HL-60 (cell line): ENCODE data around the gene PRR13.
A peak's percentile ranks its signal among the peaks of the same experiment; 100 is the strongest.
"Not testable (repeated sequence)": the region's sequence is repeated elsewhere in the genome, so short reads cannot be mapped to it uniquely, and the experiment has no call there.

Experiments
- DNase-seq, 2 experiments: peaks; one replicate each; pipeline ENCODE4 v3.0.0-alpha.2; 2010 to 2020; ENCODE audit warnings: low read depth in 1 of 2, low spot score in 1 of 2
- H3K27ac ChIP-seq: fragments of 250-450 bp; sonication (Bioruptor Pico); replicated peaks from 2 replicates; pipeline ENCODE4 v1.5.1; 2020; ENCODE audit warnings: mild to moderate bottlenecking, moderate library complexity
- H3K27me3 ChIP-seq: fragments of 250-450 bp; sonication (Bioruptor Pico); 2 replicates; pipeline ENCODE4 v1.5.1; 2021; ENCODE audit warnings: mild to moderate bottlenecking, moderate library complexity; ENCODE audit not compliant: insufficient read depth, poor library complexity, severe bottlenecking
- H3K4me3 ChIP-seq: replicated peaks from 2 replicates; pipeline ENCODE4 v1.5.1; 2011; ENCODE audit warnings: mild to moderate bottlenecking, control low read depth, low read length; ENCODE audit not compliant: insufficient read depth
- GABPA ChIP-seq: IDR thresholded peaks from 2 replicates; pipeline ENCODE4 v1.6.1; 2012; ENCODE audit warnings: low read depth
- POLR2AphosphoS5 ChIP-seq: IDR thresholded peaks from 2 replicates; pipeline ENCODE4 v1.6.1; 2012; ENCODE audit warnings: low read depth
- SPI1 ChIP-seq: IDR thresholded peaks from 2 replicates; pipeline ENCODE4 v1.6.1; 2012; ENCODE audit warnings: low read depth, mild to moderate bottlenecking, borderline replicate concordance
- long read RNA-seq: library from polyadenylated mRNA; unstranded; transcript quantifications from one replicate; pipeline ENCODE4 v2.0.0, GENCODE V29; 2020
- TF ChIP-seq, protein P1 (sequence below): IDR thresholded peaks from one replicate; pipeline ENCODE4 v1.5.1; 2011; ENCODE audit warnings: low read length, control low read depth, inconsistent platforms; ENCODE audit not compliant: insufficient read depth
- TF ChIP-seq, protein P2 (sequence below): IDR thresholded peaks from 2 replicates; pipeline ENCODE4 v1.6.1; 2012; ENCODE audit warnings: low read depth; ENCODE audit not compliant: insufficient replicate concordance

The PRR13 gene, protein sequence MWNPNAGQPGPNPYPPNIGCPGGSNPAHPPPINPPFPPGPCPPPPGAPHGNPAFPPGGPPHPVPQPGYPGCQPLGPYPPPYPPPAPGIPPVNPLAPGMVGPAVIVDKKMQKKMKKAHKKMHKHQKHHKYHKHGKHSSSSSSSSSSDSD
- long read RNA-seq, transcript PRR13-209 (4 exons, 625 nt), result minor isoform, 7 of 143 reads
- long read RNA-seq, transcript PRR13-202 (4 exons, 1,229 nt), result major isoform, 112 of 143 reads
- long read RNA-seq, partial matches to known transcripts, result 9 of 143 reads
- long read RNA-seq, other reads (novel, unspliced or antisense), result 5 of 143 reads

DNA sequence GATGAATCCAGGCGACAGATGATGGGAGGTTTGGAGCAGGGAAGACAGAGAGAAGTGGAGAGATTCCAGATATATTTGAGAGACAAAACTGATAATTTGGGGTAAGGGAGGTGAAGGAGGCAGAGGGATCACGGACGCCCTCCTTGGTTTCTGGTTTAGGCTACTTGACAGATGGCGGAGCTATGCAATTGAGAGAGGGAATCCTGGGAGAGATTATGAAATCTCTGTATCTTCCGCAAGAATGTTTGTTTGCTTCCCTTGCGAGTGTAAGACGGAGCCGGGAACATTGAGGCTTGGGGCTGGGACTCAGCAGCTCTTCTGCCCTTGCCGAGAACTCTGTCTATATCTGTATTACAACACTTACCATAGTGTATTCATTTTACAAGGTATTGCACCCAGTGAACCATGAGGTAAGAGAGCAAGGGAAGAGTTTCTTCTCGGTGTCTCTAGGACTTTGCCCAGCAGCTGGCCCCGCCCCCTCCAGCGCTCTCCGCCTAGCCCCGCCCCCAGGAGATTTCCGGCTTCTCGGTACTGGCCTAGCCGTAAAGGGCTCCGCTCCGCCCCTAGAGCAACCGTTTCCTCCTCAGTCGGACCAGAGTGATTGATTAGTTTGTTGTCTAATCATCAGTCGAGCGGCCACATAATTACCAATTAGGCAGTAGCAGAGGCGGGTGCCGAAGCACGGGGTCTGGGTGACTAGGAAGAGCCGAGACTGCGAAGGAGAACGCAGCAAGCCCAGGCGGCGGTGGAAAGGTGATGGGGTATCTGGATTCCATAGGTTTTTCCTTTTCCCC lies at the start of gene PRR13:
TSS of gene PRR13 (plus strand) at position 695 of the 794 bp plus-strand sequence. CDS start 981 bp downstream, outside the sequence.
- Histone ChIP-seq H3K27ac (peak within 1 kb of the TSS; percentile 88), H3K4me3 (peak within 1 kb of the TSS; percentile 80), H3K27me3 (no peaks in the 10 kb centered on the region)
- TF ChIP-seq, protein P1, sequence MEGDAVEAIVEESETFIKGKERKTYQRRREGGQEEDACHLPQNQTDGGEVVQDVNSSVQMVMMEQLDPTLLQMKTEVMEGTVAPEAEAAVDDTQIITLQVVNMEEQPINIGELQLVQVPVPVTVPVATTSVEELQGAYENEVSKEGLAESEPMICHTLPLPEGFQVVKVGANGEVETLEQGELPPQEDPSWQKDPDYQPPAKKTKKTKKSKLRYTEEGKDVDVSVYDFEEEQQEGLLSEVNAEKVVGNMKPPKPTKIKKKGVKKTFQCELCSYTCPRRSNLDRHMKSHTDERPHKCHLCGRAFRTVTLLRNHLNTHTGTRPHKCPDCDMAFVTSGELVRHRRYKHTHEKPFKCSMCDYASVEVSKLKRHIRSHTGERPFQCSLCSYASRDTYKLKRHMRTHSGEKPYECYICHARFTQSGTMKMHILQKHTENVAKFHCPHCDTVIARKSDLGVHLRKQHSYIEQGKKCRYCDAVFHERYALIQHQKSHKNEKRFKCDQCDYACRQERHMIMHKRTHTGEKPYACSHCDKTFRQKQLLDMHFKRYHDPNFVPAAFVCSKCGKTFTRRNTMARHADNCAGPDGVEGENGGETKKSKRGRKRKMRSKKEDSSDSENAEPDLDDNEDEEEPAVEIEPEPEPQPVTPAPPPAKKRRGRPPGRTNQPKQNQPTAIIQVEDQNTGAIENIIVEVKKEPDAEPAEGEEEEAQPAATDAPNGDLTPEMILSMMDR, result no peak
- TF ChIP-seq SPI1 (no peak), POLR2AphosphoS5 (peak; percentile 86), GABPA (no peak)
- TF ChIP-seq, protein P2, sequence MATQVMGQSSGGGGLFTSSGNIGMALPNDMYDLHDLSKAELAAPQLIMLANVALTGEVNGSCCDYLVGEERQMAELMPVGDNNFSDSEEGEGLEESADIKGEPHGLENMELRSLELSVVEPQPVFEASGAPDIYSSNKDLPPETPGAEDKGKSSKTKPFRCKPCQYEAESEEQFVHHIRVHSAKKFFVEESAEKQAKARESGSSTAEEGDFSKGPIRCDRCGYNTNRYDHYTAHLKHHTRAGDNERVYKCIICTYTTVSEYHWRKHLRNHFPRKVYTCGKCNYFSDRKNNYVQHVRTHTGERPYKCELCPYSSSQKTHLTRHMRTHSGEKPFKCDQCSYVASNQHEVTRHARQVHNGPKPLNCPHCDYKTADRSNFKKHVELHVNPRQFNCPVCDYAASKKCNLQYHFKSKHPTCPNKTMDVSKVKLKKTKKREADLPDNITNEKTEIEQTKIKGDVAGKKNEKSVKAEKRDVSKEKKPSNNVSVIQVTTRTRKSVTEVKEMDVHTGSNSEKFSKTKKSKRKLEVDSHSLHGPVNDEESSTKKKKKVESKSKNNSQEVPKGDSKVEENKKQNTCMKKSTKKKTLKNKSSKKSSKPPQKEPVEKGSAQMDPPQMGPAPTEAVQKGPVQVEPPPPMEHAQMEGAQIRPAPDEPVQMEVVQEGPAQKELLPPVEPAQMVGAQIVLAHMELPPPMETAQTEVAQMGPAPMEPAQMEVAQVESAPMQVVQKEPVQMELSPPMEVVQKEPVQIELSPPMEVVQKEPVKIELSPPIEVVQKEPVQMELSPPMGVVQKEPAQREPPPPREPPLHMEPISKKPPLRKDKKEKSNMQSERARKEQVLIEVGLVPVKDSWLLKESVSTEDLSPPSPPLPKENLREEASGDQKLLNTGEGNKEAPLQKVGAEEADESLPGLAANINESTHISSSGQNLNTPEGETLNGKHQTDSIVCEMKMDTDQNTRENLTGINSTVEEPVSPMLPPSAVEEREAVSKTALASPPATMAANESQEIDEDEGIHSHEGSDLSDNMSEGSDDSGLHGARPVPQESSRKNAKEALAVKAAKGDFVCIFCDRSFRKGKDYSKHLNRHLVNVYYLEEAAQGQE, result peak; percentile 40
- peak; percentile 95 to 100 for DNase-seq

DNA sequence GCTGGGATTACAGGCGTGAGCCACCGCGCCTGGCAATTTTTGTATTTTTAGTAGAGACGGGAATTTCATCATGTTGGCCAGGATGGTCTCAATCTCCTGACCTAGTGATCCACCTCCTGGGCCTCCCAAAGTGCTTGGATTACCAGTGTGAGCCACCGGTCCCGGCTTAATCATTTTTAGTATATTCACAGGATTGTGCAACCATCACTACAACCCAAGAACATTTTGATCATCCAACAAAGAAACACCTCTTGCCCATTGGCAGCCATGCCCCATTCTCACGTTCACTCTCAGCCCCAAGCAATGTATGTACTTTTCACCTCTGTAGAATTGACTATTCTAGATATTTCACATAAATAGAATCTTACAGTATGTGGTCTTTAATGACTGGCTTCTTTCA lies 41.6 kb upstream of the PRR13 start:
- Histone ChIP-seq H3K27ac (no peak overlapping the region), H3K27me3 (no peaks in the 10 kb centered on the region), H3K4me3 (no peak overlapping the region)
- DNase-seq, result no peak
- TF ChIP-seq, protein P2, result no peak
- no peak for TF ChIP-seq GABPA
- TF ChIP-seq, protein P1, result no peak
- no peak for TF ChIP-seq POLR2AphosphoS5
- no peak for TF ChIP-seq SPI1

DNA sequence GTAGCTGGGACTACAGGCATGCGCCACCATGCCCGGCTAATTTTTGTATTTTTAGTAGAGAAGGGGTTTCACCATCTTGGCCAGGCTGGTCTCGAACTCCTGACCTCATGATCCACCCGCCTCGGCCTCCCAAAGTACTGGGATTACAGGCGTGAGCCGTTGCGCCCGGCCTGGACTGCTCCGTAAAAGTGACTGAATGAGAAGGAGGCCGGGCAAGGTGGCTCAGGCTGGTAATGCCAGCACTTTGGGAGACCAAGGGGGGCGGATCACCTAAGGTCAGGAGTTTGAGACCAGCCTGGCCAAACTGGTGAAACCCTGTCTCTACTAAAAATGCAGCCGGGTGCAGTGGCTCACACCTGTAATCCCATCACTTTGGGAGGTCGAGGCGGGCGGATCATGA lies 39.2 kb upstream of the PRR13 start:
- H3K4me3 ChIP-seq, DNase-seq, H3K27ac ChIP-seq, H3K27me3 ChIP-seq: not testable (repeated sequence)

DNA sequence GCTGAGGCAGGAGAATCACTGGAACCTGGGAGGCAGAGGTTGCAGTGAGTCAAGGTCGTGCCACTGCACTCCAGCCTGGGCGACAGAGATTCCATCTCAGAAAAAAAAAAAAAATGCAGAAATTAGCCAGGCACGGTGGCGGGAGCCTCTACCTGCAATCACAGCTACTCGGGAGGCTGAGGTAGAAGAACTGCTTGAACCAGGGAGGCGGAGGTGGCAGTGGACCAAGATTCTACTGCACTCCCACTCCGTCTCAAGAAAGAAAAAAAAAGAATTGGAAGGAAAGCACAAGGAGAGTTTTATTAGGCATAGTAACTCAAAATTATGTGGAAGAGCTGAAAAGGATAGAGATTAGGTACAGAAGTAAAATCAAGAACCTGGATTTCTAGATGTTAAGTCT lies 38.7 kb upstream of the PRR13 start:
- no peak overlapping the region for H3K27ac ChIP-seq
- no peaks in the 10 kb centered on the region for H3K27me3 ChIP-seq
- H3K4me3 ChIP-seq, result no peak overlapping the region
- DNase-seq, result no peak
- TF ChIP-seq GABPA, result no peak
- TF ChIP-seq, protein P1, result no peak
- no peak for TF ChIP-seq SPI1
- TF ChIP-seq, protein P2, result no peak
- TF ChIP-seq POLR2AphosphoS5, result no peak
